Measurements from ENCODE around the gene BCL3. TPM values are rescaled to one million over a fixed set of nuclear protein-coding genes. Genes with fewer than 3 reads are reported as not detected.

The BCL3 gene
- total RNA-seq, 1 donor from 2014 or later: not detected

DNA sequence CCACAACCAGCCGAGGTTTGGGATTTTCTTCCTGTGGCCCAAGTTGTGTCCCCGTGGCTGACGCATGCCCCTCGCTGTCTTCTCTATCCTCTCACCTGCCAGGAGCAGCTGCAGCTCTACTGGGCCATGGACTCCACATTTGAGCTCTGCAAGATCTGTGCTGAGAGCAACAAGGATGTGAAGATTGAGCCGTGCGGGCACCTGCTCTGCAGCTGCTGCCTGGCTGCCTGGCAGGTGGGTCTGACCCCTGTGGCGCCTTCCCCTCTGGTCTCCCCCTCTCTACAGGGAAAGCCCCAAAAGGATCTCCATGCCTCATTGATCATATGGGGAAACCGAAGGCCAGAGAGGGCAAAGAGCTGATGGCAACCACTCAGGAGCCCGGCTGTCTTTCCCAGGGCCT is 43.8 kb downstream of the BCL3 start:
- H3K4me3 Mint-ChIP-seq: no peak overlapping the region
- no peaks in the 10 kb centered on the region for H3K9me3 ChIP-seq (ENCODE audit: low read depth)
- H3K27me3 ChIP-seq: no peaks in the 10 kb centered on the region
- no peaks in the 10 kb centered on the region for H3K36me3 ChIP-seq
- peaks cover 18% of the 10 kb centered on the region for H3K4me1 Mint-ChIP-seq
- no peak overlapping the region for H3K4me3 ChIP-seq
- peaks cover 5% of the 10 kb centered on the region for H3F3A ChIP-seq (ENCODE audit: low read depth)
- H3K4me1 ChIP-seq: no peaks in the 10 kb centered on the region
- H3K27ac ChIP-seq: no peak overlapping the region
- H2AFZ ChIP-seq (replicated peaks): no peak overlapping the region
- no peak overlapping the region for H3K9ac ChIP-seq
- peak overlapping the region; percentile 77 for H3K27ac Mint-ChIP-seq
- DNase-seq (ENCODE audit: low spot score): no peak
- peaks cover 2% of the 10 kb centered on the region for H3K27me3 Mint-ChIP-seq (ENCODE audit: insufficient read depth, low read depth)
- no peak overlapping the region for H3K4me2 ChIP-seq
- no peak for TF ChIP-seq EZH2phosphoT487 (IDR thresholded peaks at IDR 0.05)
- TF ChIP-seq, protein P1, sequence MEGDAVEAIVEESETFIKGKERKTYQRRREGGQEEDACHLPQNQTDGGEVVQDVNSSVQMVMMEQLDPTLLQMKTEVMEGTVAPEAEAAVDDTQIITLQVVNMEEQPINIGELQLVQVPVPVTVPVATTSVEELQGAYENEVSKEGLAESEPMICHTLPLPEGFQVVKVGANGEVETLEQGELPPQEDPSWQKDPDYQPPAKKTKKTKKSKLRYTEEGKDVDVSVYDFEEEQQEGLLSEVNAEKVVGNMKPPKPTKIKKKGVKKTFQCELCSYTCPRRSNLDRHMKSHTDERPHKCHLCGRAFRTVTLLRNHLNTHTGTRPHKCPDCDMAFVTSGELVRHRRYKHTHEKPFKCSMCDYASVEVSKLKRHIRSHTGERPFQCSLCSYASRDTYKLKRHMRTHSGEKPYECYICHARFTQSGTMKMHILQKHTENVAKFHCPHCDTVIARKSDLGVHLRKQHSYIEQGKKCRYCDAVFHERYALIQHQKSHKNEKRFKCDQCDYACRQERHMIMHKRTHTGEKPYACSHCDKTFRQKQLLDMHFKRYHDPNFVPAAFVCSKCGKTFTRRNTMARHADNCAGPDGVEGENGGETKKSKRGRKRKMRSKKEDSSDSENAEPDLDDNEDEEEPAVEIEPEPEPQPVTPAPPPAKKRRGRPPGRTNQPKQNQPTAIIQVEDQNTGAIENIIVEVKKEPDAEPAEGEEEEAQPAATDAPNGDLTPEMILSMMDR (IDR thresholded peaks at IDR 0.05): no peak
- no peaks in the 10 kb centered on the region for H3K79me2 ChIP-seq (ENCODE audit: low read depth)
- no peaks in the 10 kb centered on the region for H3K9me3 Mint-ChIP-seq
- H4K20me1 ChIP-seq (ENCODE audit: low read depth): no peaks in the 10 kb centered on the region
- no peaks in the 10 kb centered on the region for H3K36me3 Mint-ChIP-seq

DNA sequence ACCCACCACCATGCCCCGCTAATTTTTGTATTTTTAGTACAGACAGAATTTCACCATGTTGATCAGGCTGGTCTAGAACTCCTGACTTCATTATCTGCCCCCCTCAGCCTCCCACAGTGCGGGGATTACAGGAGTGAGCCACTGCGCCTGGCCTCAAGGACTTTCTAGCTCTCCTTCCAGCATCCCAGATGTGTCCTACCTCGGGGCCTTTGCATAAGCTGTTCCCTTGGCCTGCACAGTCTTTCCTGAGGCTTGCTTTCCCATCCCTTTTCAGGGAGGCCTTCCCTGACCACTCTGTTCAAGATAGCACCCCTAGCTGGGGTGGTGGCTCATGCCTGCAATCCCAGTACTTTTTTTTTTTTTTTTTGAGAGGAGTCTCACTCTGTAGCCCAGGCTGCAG is 46.1 kb downstream of the BCL3 start:
- Mint-ChIP-seq H3K4me1 (peaks cover 18% of the 10 kb centered on the region), H3K27me3 (ENCODE audit: insufficient read depth, low read depth) (peaks cover 2% of the 10 kb centered on the region), H3K9me3 (no peaks in the 10 kb centered on the region), H3K4me3 (no peak overlapping the region), H3K27ac (no peak overlapping the region), H3K36me3 (no peaks in the 10 kb centered on the region)
- Histone ChIP-seq H4K20me1 (ENCODE audit: low read depth) (no peaks in the 10 kb centered on the region), H3K36me3 (no peaks in the 10 kb centered on the region), H3K27ac (no peak overlapping the region), H3K9me3 (ENCODE audit: low read depth) (no peaks in the 10 kb centered on the region), H2AFZ (replicated peaks) (no peak overlapping the region), H3K79me2 (ENCODE audit: low read depth) (no peaks in the 10 kb centered on the region), H3K4me2 (no peak overlapping the region), H3K4me1 (no peaks in the 10 kb centered on the region), H3K9ac (no peak overlapping the region), H3F3A (ENCODE audit: low read depth) (peaks cover 5% of the 10 kb centered on the region), H3K4me3 (no peak overlapping the region), H3K27me3 (no peaks in the 10 kb centered on the region)
- no peak for TF ChIP-seq EZH2phosphoT487 (IDR thresholded peaks at IDR 0.05)
- no peak for DNase-seq (ENCODE audit: low spot score)

DNA sequence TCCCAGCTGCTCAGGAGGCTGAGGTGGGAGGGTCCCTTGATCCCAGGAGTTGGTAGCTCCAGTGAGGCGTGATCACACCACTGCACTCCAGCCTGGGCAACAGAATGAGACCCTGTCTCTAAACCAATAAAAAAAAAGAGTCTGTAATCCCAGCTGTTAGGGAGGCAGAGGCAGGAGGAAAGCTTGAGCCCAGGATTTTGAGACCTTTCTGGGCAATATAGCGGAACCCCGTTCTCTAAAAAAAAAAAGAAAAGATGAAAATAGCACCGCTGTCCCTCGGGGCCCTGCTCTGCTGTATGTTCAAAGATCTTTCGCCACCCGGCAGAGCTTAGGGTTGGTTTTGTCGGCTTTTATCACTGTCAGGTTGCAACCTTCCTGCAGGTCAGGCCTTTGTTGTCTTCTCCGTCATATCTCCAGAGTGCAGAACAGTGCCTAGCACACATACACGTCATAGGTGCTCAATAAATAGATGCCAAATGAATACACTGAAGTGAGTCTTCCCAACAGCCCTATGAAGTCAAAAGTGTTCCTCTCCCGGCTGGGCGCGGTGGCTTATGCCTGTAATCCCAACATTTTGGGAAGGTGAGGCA is 47.0 kb downstream of the BCL3 start:
- Mint-ChIP-seq H3K9me3 (no peaks in the 10 kb centered on the region), H3K27me3 (ENCODE audit: insufficient read depth, low read depth) (no peaks in the 10 kb centered on the region), H3K27ac (no peak overlapping the region), H3K4me3 (no peak overlapping the region), H3K36me3 (no peaks in the 10 kb centered on the region), H3K4me1 (peaks cover 18% of the 10 kb centered on the region)
- H3K27ac ChIP-seq: no peak overlapping the region
- no peaks in the 10 kb centered on the region for H3K9me3 ChIP-seq (ENCODE audit: low read depth)
- no peak overlapping the region for H3K4me3 ChIP-seq
- H3K9ac ChIP-seq: no peak overlapping the region
- TF ChIP-seq EZH2 (IDR thresholded peaks at IDR 0.05): no peak
- TF ChIP-seq EZH2phosphoT487 (IDR thresholded peaks at IDR 0.05): no peak
- TF ChIP-seq, protein P1 (IDR thresholded peaks at IDR 0.05): no peak
- peaks cover 10% of the 10 kb centered on the region for H3F3A ChIP-seq (ENCODE audit: low read depth)
- no peak for DNase-seq (ENCODE audit: low spot score)
- no peaks in the 10 kb centered on the region for H4K20me1 ChIP-seq (ENCODE audit: low read depth)
- no peaks in the 10 kb centered on the region for H3K79me2 ChIP-seq (ENCODE audit: low read depth)
- H3K27me3 ChIP-seq: no peaks in the 10 kb centered on the region
- no peaks in the 10 kb centered on the region for H3K36me3 ChIP-seq
- H3K4me2 ChIP-seq: no peak overlapping the region
- no peak overlapping the region for H2AFZ ChIP-seq (replicated peaks)
- peaks cover 7% of the 10 kb centered on the region for H3K4me1 ChIP-seq

DNA sequence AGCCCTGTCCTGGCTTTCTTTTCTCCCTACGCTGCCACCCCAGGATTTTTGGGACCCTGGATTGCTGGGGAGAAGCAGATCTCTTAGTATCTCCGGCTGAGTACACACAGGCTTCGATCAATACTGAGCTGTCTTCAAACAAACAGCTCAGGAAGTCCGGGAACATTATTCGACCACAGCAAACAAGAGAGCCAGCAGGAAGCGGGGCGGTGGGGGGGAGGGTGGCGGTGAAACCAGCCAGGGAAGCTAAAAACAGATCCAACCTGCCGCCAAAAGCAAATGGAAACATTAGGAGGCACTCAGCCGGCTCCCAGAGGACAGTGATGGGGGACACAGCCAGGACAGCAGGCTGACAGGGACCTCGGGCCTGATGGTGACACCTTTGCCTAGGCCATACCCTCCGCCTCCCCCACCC is 48.2 kb downstream of the BCL3 start:
- Mint-ChIP-seq H3K36me3 (no peaks in the 10 kb centered on the region), H3K27me3 (ENCODE audit: insufficient read depth, low read depth) (no peaks in the 10 kb centered on the region), H3K27ac (peak overlapping the region; percentile 95), H3K4me3 (no peak overlapping the region), H3K4me1 (peaks cover 18% of the 10 kb centered on the region), H3K9me3 (no peaks in the 10 kb centered on the region)
- no peaks in the 10 kb centered on the region for H4K20me1 ChIP-seq (ENCODE audit: low read depth)
- peak; percentile 25 for DNase-seq (ENCODE audit: low spot score)
- no peak overlapping the region for H3K4me3 ChIP-seq
- H3K27ac ChIP-seq: peak overlapping the region; percentile 54
- H3K79me2 ChIP-seq (ENCODE audit: low read depth): no peaks in the 10 kb centered on the region
- no peaks in the 10 kb centered on the region for H3K9me3 ChIP-seq (ENCODE audit: low read depth)
- no peak overlapping the region for H3K9ac ChIP-seq
- peaks cover 7% of the 10 kb centered on the region for H3K4me1 ChIP-seq
- no peaks in the 10 kb centered on the region for H3K36me3 ChIP-seq
- H3F3A ChIP-seq (ENCODE audit: low read depth): peaks cover 10% of the 10 kb centered on the region
- TF ChIP-seq EZH2phosphoT487 (IDR thresholded peaks at IDR 0.05) (no peak), EZH2 (IDR thresholded peaks at IDR 0.05) (no peak)
- H2AFZ ChIP-seq (replicated peaks): peak overlapping the region; percentile 73
- peak overlapping the region; percentile 23 for H3K4me2 ChIP-seq
- H3K27me3 ChIP-seq: no peaks in the 10 kb centered on the region
